Measurements from ENCODE around the gene POLE3. TPM values are rescaled to one million over a fixed set of nuclear protein-coding genes. Genes with fewer than 3 reads are reported as not detected.
"Not testable (repeated sequence)": the region's sequence is repeated elsewhere in the genome, so short reads cannot be mapped to it uniquely, and the experiment has no call there.

POLE3 gene
- total RNA-seq, 1 donor: 49.7 TPM

DNA sequence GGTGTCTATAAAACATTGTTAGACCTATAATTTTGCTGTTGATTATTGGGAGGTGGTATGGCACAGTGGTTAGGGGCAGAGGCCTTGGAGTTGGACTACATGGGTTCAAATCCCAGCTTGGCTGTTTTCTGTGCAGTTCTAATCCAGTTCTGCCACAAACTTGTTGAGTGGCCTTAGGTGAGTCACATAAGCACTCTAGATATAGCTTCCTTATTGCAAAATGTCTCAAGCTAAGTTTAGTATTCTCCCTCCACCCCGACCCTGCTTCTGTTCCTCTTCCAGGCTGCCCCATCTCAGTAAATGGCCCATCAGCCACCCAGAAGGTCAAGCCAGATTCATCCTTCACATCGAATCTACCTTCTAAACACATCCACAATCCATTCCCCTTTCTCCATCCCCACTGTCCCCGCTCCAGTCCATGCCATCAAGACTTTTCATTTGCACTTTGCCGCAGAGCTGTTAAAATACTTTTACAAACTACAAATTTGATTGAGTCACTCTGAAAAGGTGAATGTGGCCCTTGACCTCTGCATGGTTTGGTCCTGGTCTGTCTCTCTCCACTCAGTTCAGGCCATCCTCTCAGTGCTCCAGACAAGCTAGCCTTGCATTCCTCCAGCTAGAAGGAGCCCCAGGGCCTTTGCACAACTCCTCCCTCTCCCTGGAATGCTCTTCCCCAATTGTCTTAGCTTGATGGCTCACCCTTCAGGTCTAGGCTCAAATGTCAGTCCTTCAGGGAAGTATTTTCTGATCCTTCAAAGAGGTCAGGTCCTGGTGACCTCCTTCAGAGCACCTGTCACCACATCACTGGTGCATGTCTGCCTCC, 23.7 kb downstream of the POLE3 start:
- TF ChIP-seq CTCF (IDR thresholded peaks at IDR 0.05; ENCODE audit: insufficient read depth, low read length): no peak
- DNase-seq (ENCODE audit: low read depth): no peak
- H3K4me3 ChIP-seq (ENCODE audit: low read depth, low read length): no peak overlapping the region

DNA sequence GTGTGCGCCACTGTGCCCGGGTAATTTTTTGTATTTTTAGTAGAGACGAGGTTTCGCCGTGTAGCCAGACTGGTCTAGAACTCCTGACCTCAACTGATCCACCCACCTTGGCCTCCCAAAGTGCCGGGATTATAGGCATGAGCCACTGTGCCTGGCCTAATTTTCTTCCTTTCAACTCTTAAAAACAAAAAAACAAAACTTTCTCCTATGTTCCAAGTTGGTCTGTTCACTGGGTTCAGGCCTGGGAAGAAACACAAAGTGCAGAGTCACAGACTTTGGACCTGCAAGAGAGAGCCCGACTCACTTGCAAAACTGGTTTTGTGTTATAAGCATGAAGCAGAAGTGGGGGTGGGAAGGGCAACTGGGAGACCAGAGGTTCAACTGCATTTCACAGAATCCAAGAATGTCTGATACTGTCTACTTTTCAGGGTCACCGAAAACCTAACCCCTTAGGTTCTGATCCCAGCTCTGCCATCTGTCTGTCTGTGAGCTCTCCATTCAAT, 28.5 kb downstream of the POLE3 start:
- H3K4me3 ChIP-seq (ENCODE audit: low read depth, low read length): no peak overlapping the region
- TF ChIP-seq CTCF (IDR thresholded peaks at IDR 0.05; ENCODE audit: insufficient read depth, low read length): no peak
- DNase-seq (ENCODE audit: low read depth): no peak

- H3K4me3 ChIP-seq (ENCODE audit: low read depth, low read length); DNase-seq (ENCODE audit: low read depth): not testable (repeated sequence)
Observed at GRCh38 chr9:113381441-113381840, 29.0 kb downstream of the POLE3 start.

DNA sequence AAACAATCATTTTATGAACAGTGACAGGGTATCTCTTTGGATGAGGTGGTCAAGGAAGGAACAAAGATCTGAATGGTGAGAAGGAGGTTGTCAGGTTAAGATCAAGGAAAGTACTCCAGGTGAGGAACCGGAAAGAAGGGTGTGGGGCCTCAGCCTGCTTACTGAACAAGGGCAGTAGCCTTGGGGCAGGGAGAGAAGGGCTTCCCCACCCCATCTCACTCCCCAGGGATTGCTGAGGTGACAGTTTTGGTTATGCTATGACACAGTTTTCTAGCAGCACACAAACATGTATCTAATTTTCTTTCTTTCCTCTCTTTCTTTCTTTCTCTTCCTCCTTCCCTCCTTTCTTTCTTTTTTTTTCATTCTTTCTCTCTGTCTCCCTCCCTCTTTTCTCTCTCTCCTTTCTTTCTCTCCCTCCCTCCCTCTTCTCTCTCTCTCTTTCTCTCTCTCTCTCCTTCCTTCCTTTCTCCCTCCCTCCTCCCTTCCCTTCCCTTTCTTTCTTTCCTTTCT, 29.6 kb downstream of the POLE3 start:
- no peak overlapping the region for H3K4me3 ChIP-seq (ENCODE audit: low read depth, low read length)
- TF ChIP-seq CTCF (IDR thresholded peaks at IDR 0.05; ENCODE audit: insufficient read depth, low read length): no peak
- DNase-seq (ENCODE audit: low read depth): no peak

DNA sequence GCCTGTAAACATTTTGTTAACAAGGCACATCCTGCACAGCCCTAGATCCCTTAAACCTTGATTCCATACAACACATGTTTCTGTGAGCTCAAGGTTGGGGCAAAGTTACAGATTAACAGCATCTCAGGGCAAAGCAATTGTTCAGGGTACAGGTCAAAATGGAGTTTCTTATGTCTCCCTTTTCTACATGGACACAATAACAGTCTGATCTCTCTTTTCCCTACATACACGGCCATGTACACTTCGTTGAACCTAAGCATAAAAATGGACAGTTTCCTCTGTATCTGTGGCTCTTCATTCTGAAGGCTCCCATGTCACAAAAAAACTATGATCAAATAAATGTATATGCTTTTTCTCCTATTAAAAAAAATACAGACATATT, 30.7 kb downstream of the POLE3 start:
- not testable (repeated sequence) for DNase-seq (ENCODE audit: low read depth); H3K4me3 ChIP-seq (ENCODE audit: low read depth, low read length)

GRCh38 chr9:113379094-113379828, 31.2 kb downstream of the POLE3 start:
- DNase-seq (ENCODE audit: low read depth); H3K4me3 ChIP-seq (ENCODE audit: low read depth, low read length): not testable (repeated sequence)

- no peak for TF ChIP-seq CTCF (IDR thresholded peaks at IDR 0.05; ENCODE audit: insufficient read depth, low read length)
- H3K4me3 ChIP-seq (ENCODE audit: low read depth, low read length): peak within 1 kb of the TSS; percentile 83
- peak; percentile 57 for DNase-seq (ENCODE audit: low read depth)
Observed at GRCh38 chr9:113376634-113377567, 33.6 kb downstream of the POLE3 start, which contains the start of gene HDHD3. HDHD3 (minus strand) TSS chr9:113376986; CDS start chr9:113374354, 2,632 bp downstream.

Measured in fibroblast of the aortic adventitia (primary cell).